Sciatic nerve (tissue), 2 donors: Measurements from ENCODE around the gene BARX1. TPM values are rescaled to one million over a fixed set of nuclear protein-coding genes. Genes with fewer than 3 reads are reported as not detected.
A peak's percentile ranks its signal among the peaks of the same experiment; 100 is the strongest.

ENCODE experiments used
- ATAC-seq: fragments of 200-7000 bp; cut with Tn5 transposase; one replicate; pipeline ENCODE4 v1.9.1; 2020; ENCODE audit warnings: mild to moderate bottlenecking, moderate library complexity
- DNase-seq: peaks from one replicate; pipeline ENCODE4 v3.0.0-alpha.2; 2020; ENCODE audit warnings: low spot score
- intact Hi-C: fragments of 100-400 bp; cut with DNase I; formaldehyde crosslinking; loops from one replicate; pipeline ENCODE4 v1.14.2; 2022
- total RNA-seq: library from RNA; stranded (reverse); fragmentation: NEBNext Ultra II Directional; extraction: Animal tissue kit (Norgen Biotek cat#: 25700); gene quantifications from one replicate; pipeline ENCODE4 v1.2.1, GENCODE V29; 2021
- donor health status: DM: no; HTN: no; CAD: no.
- donor health status: DM: no; HTN: no; CAD: no.

The BARX1 gene
- total RNA-seq, 1 donor from 2014 or later = not detected

DNA sequence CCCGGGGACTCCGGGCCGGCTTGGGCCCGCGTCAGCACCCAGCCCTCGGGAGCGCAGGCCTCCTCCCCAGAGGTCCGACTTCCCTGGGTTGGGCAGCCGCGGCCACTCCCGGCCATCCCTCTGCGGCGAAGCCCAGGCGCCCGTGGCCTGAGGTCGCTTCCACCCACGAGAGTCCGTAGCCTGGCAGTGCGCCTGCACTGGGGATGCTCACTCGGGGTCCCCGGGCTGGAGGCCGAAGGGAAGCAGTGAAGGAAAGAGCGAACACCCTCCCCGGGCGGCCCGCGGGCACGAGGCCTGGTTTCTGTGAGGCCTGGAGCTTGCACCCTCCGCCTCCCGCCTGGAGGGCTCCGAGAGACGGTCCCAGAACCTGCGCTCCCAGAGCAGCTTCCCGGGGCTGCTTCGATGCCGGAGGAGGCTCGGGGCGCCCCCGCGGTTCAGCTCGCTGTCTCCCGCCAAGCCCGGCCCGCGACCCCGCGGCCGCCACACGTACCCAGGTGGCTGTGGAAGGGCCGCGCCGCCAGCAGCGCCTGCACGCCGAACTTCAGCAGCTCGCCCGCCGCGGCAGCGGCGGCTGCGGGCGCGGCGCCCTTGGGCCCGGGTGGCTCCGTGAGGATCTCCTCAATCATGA is 607 bp downstream of the BARX1 start:
- DNase-seq (no peak), ATAC-seq (no peak)
- intact Hi-C loops = no loop called here

DNA sequence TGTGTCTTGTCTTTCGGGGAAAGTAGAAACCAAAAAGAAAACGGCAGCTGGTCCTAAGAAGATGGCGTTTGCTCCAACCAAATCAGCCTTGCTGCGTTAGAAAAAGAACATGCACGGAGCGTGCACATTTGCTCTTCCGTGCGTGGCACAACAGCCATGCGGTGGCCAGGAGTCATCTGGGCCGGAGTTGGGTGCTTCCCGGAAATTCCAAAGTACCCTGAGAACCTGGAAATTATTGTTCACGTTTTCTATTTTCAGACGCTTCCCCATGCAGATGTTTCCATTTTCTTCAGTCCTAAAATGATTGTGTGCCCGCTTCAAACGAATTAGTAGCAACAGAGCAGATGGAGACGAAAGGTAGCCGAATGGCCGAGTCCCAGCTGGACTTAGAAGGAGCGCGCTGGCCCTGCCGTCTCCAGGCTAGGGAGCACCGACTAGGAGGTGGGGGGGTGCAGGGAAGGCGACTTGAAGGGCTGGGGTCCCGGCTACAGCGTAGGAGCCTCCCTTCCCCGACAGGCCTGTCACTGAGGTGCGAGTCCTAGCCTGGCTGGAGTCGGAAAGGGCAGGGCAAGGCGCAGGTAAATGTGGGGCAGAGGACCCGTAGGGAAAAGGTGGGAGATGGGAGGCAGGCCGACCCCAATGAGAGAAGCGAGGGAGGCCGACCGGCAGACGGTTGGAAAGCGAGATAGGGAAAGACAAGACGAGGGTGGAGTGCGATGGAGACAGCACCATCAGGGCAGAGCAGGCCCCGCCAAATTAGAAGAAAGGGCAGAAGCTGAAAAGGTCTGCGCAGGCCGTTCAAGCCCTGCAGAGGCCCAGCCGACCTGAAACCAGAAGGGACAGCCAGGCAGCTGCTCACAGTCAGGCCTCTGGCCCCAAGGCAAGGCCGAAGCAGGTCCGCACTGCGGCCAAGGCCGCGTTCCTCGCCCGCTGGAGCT is 1.4 kb downstream of the BARX1 start:
- ATAC-seq (no peak), DNase-seq (no peak)
- intact Hi-C loops = no loop called here

DNA sequence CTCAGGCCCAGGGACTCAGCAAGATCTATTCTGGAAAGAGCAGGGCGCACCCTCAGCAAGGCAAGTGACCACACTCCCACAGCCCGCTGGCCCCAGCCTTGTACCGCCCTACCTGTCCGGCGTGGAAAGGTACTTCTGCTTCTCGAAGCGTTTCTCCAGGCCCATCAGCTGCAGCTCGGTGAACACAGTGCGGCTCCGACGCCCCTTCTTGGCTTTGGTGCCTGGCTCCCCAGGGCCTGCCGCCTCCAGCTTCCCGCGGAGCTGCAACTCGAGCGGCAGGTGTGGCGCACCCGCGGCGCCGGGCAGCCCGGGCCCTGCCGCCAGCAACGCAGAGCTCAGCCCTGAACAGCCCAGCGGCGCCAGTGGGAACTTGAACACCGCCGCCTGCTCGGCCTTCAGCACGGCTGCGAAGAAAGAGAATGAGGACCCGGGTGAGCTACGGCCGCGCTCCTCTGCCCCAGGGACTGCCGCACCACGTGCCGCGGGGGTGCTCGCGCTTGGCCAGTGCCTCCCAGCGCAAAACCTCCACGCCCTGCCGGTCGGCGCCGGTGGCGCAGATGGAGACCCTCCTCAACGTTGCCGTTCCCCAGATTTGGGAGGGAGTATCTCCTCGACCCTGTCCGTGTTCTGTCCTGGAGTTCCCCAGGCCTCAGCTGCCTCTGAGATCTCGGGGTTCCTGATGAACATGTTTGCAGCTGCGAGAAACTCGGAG is 2.2 kb downstream of the BARX1 start:
- DNase-seq (no peak), ATAC-seq (no peak)

DNA sequence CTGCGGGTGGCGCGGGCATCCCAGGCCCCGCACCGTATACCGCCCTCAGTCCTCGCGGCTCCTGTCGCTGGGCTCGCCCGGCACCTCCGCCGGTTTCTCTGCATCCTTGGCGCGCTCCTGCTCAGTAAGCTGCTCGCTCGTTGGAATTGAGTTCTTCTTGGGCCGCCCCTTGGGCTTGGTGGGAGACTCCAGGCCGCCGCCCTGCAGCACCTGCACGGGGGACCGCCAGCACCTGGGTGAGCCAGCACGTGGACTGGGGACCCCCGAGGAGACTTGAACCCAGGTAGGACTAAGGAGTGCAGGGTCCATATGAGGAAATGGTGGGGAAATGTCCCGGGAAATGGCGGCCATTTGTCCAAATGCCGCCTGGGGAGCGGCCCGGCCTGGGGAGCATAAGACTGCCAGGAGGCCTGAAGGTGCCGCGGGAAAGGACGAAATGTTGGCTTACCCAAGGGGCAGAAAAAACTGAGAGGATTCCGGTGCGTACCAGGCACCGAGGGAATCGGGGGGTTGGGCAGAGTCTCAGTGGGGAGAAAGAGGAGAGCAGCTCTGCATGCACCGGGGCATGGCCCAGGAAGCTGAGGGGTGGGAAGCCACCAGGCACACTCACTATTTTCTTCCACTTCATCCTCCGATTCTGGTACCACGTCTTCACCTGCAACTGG is 2.9 kb downstream of the BARX1 start:
- intact Hi-C loops = no loop called here

More for the DNA sequence above, 2.2 kb downstream of the BARX1 start:
- intact Hi-C loops = no loop called here

DNA sequence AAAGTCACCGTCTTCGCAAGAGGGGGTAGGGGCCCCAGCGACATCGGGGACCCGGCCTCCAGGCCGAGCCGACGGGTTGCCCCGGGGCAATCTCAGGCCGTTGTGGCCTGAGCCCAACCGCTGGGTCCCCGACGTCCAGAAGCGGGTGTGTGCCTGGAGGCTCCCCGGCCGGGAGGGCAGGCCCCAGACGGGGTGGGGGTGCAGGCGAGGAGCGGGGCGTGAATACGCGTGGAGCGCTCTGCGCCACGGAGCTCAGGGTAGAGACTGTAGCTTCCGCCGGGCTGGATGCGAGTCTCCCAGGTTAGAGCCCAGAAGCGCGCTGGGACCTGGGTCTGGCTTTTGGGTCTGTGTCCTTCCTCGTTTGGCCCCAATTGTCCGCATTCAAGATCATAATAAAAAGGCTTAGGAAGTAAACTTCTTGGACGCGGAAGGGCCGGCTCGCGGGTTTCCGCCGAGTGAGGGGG is 3.5 kb downstream of the BARX1 start:
- DNase-seq (no peak), ATAC-seq (peak; percentile 25)
- intact Hi-C loops = no loop called here

More for the DNA sequence above, 2.9 kb downstream of the BARX1 start:
- DNase-seq = no peak
- no peak for ATAC-seq

DNA sequence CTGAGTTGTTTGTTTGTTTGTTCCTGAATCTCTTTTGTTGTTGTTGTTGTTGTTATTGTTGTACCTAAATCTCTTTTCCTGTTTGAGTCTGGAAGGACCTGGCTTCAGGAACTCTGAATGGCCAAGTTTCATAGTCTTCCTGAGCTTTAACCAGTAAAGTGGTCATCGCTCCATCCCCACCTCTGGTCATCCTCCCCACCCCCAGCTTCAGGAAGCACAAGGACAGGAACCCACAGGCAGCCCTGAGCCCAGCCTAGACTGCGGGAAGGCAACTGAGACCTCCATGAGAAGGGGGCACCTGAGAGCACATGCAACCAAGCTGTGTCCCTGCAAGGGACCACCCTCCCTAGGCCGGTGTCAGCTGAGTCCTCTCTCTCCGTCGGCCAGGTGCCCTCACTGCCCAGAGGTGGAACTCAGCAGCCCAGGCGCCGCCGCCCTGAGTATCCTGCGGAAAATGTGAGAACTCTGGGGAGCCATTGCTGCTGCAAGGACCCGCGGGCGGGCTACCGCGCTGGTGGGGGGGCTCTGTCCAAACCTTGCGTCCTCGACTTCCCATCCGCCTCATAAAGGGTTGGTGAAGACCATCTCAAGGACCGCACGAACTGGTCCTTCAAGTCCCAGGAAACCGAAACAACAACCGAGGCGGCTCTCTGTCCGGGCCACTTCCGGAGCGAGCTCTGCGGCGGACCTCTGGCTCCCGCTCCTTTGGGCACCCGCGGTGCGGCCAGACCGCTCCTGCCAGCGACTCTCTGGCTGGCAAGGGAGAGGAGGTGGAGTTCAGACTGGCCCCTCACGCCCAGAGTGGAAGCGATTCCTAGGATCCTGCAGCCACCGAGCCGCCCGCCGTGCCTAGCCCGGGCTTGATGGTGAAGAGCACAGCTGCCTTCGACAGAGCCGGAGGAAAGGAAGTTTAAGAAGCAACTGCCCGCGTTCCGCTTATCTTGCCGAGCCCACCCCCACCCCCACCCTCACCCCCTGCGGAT is 4.2 kb downstream of the BARX1 start:
- peak; percentile 59 for ATAC-seq
- DNase-seq = no peak
- intact Hi-C loops = no loop called here

DNA sequence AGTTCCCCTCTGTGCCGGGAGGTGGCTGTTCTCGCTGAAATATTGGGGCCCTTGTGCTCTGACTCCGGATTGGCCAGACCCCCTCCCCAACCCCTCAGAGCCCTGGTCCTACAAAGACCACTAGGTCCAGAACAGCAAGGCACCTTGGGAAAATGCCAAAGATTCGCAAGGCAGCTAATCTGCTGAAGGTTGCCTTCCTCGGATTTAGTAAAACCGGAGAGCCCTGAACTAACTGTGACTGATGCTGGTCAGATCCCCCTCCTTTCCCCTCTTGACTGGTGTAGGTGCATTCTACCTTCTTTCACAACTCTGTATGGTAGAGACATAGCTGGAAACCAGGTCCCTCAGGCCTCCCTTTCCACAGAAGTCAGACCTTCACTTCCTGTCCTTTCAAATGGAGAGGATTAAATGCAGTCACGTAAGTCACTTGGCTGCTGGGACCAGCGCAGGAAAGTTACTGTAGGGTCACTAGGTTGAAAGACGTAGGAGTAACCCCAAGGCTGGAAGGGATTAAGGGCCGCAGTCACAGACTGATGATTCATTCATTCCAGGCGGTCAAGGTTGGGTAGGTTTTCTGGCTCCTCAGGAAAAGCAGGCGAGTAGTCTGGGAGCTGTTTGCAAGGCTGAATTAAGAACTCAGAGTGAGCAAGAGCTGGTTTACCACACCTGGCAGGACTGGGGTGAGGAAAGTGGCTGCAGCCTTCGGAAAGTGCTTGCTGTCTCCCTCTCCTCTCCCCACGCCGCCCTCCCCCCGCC is 5.3 kb downstream of the BARX1 start:
- ATAC-seq (no peak), DNase-seq (no peak)
- intact Hi-C loops = no loop called here

DNA sequence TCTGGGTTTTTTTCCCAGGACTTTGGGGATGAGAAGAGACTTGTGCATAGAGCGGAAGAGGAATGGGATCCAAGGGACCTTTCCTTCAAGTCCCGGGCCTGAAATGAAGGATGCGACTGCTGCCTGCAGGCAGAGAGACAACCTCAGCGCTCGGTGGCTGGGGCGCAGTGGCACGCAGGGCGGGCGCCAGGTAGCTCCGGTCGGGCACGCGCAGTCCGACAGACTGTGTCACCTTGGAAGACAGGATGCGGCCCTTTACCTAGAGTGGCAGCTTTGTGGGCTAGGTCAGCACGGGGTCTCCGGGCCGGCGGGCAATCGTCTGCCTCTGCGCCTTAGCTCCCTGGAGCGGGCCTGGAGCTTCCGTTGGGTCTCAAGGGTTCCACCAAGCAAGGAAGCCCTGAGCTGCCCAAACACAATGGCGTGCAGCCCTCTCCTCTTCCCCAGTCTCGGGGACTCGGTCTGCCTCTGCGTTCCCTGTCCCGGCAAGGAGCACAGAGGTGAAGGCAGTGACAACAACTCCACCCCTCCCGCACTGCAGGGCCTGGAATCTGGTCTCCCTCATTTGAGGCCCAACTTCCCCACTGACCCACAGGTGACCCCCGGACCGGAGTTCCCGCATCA is 6.0 kb downstream of the BARX1 start:
- no peak for ATAC-seq
- intact Hi-C loops = no loop called here
- DNase-seq = no peak

DNA sequence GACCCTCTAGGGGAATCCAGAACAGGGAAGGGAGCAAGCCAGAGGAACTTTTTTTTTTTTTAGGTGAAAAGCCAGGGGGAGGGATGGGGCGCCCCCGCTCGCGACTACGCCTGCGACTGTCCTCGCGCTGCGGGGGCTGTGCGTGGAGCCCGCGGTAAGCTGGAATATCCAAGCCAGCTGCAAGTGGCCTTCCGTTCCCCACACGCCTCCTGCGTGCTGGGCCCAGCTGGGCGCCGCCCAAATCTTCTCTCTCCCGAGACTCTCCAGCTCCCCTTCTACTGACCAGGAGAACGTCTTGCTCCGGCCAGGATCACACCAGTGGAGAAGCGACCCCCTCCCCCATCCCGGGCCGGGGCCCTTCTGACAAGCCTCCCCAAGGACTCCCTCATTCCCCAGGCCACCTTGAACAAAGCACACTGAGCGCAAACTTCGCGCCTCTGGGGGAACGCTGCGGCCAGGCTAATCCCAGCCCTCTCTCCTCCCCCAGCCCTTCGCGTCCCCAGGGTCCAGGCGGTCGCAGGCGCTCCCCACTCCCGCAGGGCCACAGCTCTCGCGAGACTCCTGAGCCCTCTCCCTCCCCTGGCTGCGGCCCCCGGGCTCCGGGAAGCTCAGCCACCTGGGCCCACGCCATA is 6.6 kb downstream of the BARX1 start:
- ATAC-seq (no peak), DNase-seq (no peak)
- intact Hi-C loops = no loop called here

DNA sequence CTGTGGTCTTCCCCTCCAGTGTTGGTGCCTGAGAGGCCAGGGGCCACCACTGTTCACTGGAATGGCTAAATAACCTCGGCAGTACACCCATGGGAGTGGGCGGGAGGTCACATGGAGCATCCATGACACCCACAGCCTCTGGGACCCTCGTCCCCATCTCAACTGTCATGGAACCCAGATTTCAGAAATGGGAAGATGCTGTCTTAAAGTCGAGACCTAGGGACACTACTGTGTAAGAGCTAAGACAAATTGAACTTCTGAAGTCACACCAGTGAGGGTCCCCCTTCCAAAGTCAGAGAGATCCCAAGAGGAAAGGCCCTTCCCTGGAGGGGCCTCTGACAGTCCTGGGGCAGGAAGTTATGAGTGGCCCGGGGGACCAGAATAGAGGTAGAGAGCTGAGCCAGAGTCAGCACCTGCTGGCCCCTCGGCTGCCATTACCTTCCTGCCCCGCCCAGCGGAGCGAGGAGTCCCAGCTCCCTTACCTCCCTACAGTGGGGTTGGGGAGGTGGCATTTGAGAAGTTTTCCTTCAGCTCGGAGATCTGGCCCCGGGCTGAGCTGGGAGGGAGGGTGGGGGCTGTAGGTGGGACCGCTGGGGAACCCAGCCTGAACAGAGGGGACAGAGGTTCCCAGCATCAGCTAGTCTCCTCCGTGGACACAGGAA is 7.6 kb downstream of the BARX1 start:
- DNase-seq (no peak), ATAC-seq (no peak)
- intact Hi-C loops = no loop called here

DNA sequence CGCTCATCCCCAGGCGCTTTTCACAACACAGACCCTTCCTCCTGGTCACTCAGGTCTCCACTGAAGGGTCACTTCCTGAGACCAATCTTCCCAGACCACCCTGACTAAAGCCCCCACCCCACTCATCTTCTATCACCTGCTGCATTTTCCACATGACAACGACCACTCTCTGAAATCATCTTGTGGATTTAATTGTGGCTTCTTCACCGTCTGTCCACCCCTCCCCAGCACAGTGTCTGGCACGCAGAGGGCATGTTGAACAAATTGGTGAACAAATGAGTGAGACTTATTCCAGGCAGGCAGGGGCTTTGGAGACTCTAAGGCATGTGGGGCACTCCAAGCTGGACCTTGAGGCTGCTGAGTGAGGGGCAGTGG is 8.8 kb downstream of the BARX1 start:
- DNase-seq (no peak), ATAC-seq (no peak)
- intact Hi-C loops = no loop called here

DNA sequence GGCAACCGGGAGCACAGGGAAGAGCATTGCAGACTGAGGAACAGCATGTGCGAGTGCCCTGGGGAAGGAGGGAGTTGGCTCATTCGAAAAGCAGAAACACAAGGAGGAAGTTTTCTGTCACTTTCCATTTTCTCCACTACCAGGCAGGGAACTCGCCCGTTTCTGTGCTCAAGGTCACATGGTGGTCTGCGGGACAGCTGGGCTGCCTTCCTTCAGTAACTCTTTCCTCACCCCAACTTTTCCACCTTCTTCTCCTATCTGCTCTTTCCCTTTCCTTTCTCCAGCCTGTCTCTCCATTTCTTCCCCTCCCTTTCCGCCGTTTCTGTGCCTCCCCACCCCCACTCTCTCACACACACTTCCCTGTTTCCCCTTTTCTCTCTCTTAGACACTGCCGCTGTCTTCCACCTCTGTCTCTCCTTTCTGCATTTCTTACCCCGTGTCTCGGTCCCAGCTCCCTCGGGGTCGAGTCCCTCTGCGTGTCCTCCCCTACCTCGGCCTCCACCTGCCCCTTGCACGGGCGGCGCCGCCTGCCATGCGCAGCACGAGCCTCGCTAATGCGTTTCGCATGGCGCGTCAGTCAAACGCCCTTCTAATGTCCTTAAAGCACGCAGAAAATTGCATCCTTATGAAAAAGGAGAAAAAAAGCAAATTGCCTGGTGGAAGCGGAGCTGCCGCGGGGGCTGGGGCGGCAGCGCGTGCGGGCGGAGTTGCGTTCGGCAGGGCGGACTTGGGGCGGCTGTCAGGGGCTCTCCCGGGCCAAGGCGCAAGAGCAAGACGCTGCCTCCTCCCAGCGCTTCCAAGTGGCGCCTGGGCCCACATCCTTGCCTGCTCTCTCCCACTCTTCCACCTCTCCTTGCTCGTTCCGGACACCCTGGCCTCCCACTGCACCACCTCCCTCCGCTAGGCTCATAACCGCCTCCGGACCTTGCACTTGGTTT is 9.5 kb downstream of the BARX1 start:
- DNase-seq (no peak), ATAC-seq (peak; percentile 35)
- intact Hi-C loops = no loop called here

DNA sequence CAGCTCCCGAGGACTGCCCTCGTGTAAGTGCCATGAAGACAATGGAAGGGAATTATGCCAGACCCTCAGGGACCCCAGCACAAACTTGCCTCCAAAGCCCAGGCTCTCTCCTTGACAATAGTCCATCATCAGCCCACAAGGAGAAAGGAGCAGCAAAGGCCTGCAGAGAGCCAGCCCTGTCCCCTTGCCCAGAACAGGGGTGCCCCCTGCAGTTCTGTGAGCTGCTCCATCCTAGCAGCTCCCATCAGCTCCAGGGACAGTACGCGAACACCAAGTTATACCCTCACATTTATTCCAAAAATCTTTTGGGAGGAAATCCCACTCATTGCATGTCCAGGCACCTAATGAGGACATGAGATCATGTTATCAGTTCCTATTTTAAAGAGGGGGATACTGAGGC is 11.1 kb downstream of the BARX1 start:
- no peak for DNase-seq
- intact Hi-C loops = no loop called here
- ATAC-seq = no peak

DNA sequence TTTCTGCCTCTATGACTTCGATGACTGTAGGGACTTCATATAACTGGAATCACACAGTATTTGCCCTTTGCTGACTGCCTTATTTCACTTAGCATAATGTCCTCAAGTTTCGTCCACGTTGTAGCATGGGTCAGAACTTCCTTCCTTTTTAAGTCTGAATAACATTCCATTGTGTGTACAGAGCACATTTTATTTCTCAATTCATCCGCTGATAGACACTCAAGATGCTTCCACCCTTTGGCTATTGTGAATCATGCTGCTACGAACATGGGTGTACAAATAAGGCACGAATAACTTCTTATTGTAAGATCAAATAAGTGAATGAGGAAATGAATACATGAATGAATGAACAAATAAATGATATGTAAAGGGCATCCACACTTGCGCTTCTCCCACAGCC is 13.0 kb downstream of the BARX1 start:
- no peak for DNase-seq
- ATAC-seq = no peak
- intact Hi-C loops = no loop called here

DNA sequence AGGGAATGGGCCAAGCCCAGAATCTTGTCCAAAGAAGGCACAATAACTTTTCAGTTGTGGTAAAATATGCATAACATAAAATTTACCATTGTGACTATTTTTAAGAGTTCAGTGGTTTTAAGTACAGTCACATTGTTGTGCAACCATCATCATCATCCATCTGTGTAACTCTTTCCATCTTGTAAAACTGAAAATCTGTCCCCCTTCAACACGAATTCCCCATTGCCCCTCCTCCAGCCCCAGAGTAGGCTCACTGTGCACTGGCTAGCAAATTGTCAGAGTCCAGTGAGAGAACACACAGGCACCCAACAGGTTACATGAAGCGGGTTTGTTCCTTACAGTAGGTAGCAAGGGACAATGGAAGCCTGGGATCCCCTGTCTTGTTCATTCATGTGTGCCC is 13.7 kb downstream of the BARX1 start:
- DNase-seq (no peak), ATAC-seq (no peak)
- intact Hi-C loops = no loop called here
